ENCODE results near the gene FREM1. TPM values are rescaled to one million over a fixed set of nuclear protein-coding genes. Genes with fewer than 3 reads are reported as not detected.

FREM1 gene
- total and polyA plus RNA-seq, 2 of the 13 experiments (the other 11 are each of a cell fraction or from before 2014, with no cell fraction given) = 64.3 to 202 TPM

- ChIA-PET CTCF (ENCODE audit: low intra/inter-chr PET ratio, low total read pairs) (no interaction called here), POLR2A (no interaction called here)
- WGBS (ENCODE audit: low lambda C conversion rate) = 81% methylated on average over 11 of the region's 11 CpGs
- Histone ChIP-seq H3K4me1 (ENCODE audit: insufficient read depth, low read length) (peaks cover 24% of the 10 kb centered on the region), H3K36me3 (replicated peaks in 1 of 2; ENCODE audit: control insufficient read depth in 1 of 2, insufficient read depth in 2 of 2, low read length in 2 of 2) (peaks cover 3 to 41% of the 10 kb centered on the region in 2 experiments), H2AFZ (ENCODE audit: low read length) (no peak overlapping the region), H3K9ac (ENCODE audit: insufficient read depth, low read depth, low read length) (no peak overlapping the region), H3K27me3 (ENCODE audit: control insufficient read depth in 1 of 2, insufficient read depth in 2 of 2, low read length in 2 of 2) (no peaks in the 10 kb centered on the region), H3K4me2 (ENCODE audit: low read depth, low read length) (no peak overlapping the region), H3K9me3 (ENCODE audit: low read length) (no peaks in the 10 kb centered on the region), H4K20me1 (ENCODE audit: insufficient read depth, low read length) (peaks cover 14% of the 10 kb centered on the region; the same call in 1 of the 2 replicates), H3K4me3 (replicated peaks in 1 of 3; ENCODE audit: insufficient read depth in 1 of 3, low read depth in 2 of 3, low read length in 3 of 3) (no peak overlapping the region), H3K27ac (ENCODE audit: extremely low read length, insufficient read depth, low read length) (no peak overlapping the region), H3K79me2 (ENCODE audit: insufficient read depth, low read length) (no peaks in the 10 kb centered on the region)
- in situ Hi-C loops (cut with HindIII; ENCODE audit: extremely low pct_ligation_motif_present, low pct_unique_long_range_greater_than_20kb) (loop anchor here (10.0 kb wide), 1 partner anchor 165 kb away; no protein-coding TSS in a partner anchor), intact Hi-C loops (cut with micrococcal nuclease; ENCODE audit: unreplicated experiment) (no loop called here)
- DNase-seq (ENCODE audit: low spot score) (no peak), ATAC-seq (no peak), FAIRE-seq (no peak)
- no TSS peak for BruUV-seq (replicated peaks)
- TF ChIP-seq ZNF232 (CRISPR knock-in tag; IDR thresholded peaks at IDR 0.05; ENCODE audit: borderline replicate concordance) (no peak), NBN (conservative IDR thresholded peaks at IDR 0.05) (no peak), RBM22 (optimal IDR thresholded peaks at IDR 0.05; ENCODE audit: low read length) (peak; percentile 95), CEBPG (CRISPR knock-in tag; IDR thresholded peaks at IDR 0.05) (peak; percentile 18; the same call in 1 of the 2 replicates), NFE2 (CRISPR knock-in tag; IDR thresholded peaks at IDR 0.05) (no peak), CHCHD3 (CRISPR knock-in tag; IDR thresholded peaks at IDR 0.05) (no peak), CEBPB (IDR thresholded peaks at IDR 0.05; ENCODE audit: borderline replicate concordance, low read depth, low read length) (peak; percentile 33; the same call in 1 of the 2 replicates), POLR2G (IDR thresholded peaks at IDR 0.05; ENCODE audit: low read depth, low read length) (peak; percentile 50), ZNF777 (CRISPR knock-in tag; IDR thresholded peaks at IDR 0.05) (no peak), POLR2AphosphoS5 (IDR thresholded peaks at IDR 0.05; ENCODE audit: low read depth, low read length) (peak; percentile 2; the same call in 1 of the 2 replicates), AFF4 (CRISPR knock-in tag; IDR thresholded peaks at IDR 0.05) (no peak), ZFAT (CRISPR knock-in tag; conservative IDR thresholded peaks at IDR 0.05) (no peak), NCOR1 (IDR thresholded peaks at IDR 0.05; ENCODE audit: borderline replicate concordance, low read length) (no peak), TFDP1 (CRISPR knock-in tag; IDR thresholded peaks at IDR 0.05; ENCODE audit: borderline replicate concordance) (no peak), AGO2 (optimal IDR thresholded peaks at IDR 0.05; ENCODE audit: low read depth, low read length) (peak; percentile 38), HNRNPL (IDR thresholded peaks at IDR 0.05; ENCODE audit: low read depth, low read length) (no peak)
- TF ChIP-seq, protein P1, sequence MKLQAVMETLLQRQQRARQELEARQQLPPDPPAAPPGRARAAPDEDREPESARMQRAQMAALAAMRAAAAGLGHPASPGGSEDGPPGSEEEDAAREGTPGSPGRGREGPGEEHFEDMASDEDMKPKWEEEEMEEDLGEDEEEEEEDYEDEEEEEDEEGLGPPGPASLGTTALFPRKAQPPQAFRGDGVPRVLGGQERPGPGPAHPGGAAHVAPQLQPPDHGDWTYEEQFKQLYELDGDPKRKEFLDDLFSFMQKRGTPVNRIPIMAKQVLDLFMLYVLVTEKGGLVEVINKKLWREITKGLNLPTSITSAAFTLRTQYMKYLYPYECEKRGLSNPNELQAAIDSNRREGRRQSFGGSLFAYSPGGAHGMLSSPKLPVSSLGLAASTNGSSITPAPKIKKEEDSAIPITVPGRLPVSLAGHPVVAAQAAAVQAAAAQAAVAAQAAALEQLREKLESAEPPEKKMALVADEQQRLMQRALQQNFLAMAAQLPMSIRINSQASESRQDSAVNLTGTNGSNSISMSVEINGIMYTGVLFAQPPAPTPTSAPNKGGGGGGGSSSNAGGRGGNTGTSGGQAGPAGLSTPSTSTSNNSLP (IDR thresholded peaks at IDR 0.05; ENCODE audit: low read depth, low read length) = no peak
Observed at GRCh38 chr9:14779566-14780022, 130.6 kb downstream of the FREM1 start.
